ENCODE measurements around the gene RING1. TPM values are rescaled to one million over a fixed set of nuclear protein-coding genes. Genes with fewer than 3 reads are reported as not detected.

Gene RING1
- total RNA-seq, 1 experiment from 2014 or later: 31.0 TPM

DNA sequence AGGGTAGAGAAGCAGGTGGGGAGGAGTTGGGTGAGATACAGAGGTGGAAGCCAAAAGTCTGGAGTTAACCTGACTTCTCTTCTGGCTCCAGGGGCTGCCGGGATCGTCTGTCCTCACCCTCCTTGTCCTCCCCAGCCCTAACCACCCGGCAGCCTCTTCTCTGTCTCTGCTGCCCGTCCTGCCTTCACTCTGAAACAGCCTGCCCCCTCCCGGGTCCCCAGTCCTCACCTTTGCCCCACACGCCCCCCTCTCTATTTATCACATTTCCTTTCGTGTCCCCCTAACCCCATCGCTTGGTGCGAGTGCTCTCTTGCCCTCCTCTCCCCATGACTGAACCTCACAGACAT, 5.7 kb downstream of the RING1 start:
- Histone ChIP-seq H4K20me1 (ENCODE audit: control insufficient read depth, insufficient read depth, insufficient read length) (peaks cover 3% of the 10 kb centered on the region), H2BK5ac (ENCODE audit: insufficient read length, low read length) (no peak overlapping the region), H2AK5ac (ENCODE audit: insufficient read length, low read length) (no peak overlapping the region), H4K91ac (ENCODE audit: insufficient read length, low read depth, low read length) (no peak overlapping the region), H3T11ph (ENCODE audit: low read length) (no peak overlapping the region), H3K23ac (ENCODE audit: insufficient read length, low read depth, low read length) (no peak overlapping the region), H4K5ac (ENCODE audit: insufficient read length, low read depth, low read length) (no peak overlapping the region), H3K79me1 (ENCODE audit: insufficient read depth, low read depth, low read length, poor library complexity, severe bottlenecking) (no peaks in the 10 kb centered on the region), H2BK120ac (ENCODE audit: low read depth, low read length, poor library complexity, severe bottlenecking) (no peak overlapping the region), H2BK15ac (ENCODE audit: low read depth, low read length) (no peak overlapping the region), H3K9ac (ENCODE audit: extremely low read depth, insufficient read length, low read length) (no peak overlapping the region), H3K27me3 (ENCODE audit: insufficient read depth, low read length) (peaks cover 56% of the 10 kb centered on the region), H3K4me1 (ENCODE audit: insufficient read depth, low read length) (no peaks in the 10 kb centered on the region), H2AFZ (ENCODE audit: low read length) (no peak overlapping the region), H2BK12ac (ENCODE audit: insufficient read length, low read depth, low read length) (no peak overlapping the region), H3K56ac (ENCODE audit: insufficient read length, low read depth, low read length) (no peak overlapping the region), H3K4ac (ENCODE audit: low read depth, low read length) (no peak overlapping the region), H3K14ac (ENCODE audit: insufficient read depth, low read length) (no peak overlapping the region), H3K18ac (ENCODE audit: insufficient read length, low read depth, low read length) (no peak overlapping the region), H3K79me2 (ENCODE audit: insufficient read depth, low read length) (no peaks in the 10 kb centered on the region), H4K8ac (replicated peaks; ENCODE audit: insufficient read length, low read depth, low read length) (no peak overlapping the region), H3K23me2 (ENCODE audit: insufficient read length, low read depth, low read length, poor library complexity, severe bottlenecking) (peaks cover 11% of the 10 kb centered on the region), H3K27ac (ENCODE audit: insufficient read length, low read depth, low read length) (no peak overlapping the region), H3K4me2 (ENCODE audit: insufficient read depth, insufficient read length, low read length) (peak overlapping the region; percentile 88), H3K9me3 (ENCODE audit: control insufficient read depth, low read depth, low read length) (no peaks in the 10 kb centered on the region), H2BK20ac (ENCODE audit: low read depth, low read length, poor library complexity, severe bottlenecking) (no peak overlapping the region)
- TF ChIP-seq, protein P1, sequence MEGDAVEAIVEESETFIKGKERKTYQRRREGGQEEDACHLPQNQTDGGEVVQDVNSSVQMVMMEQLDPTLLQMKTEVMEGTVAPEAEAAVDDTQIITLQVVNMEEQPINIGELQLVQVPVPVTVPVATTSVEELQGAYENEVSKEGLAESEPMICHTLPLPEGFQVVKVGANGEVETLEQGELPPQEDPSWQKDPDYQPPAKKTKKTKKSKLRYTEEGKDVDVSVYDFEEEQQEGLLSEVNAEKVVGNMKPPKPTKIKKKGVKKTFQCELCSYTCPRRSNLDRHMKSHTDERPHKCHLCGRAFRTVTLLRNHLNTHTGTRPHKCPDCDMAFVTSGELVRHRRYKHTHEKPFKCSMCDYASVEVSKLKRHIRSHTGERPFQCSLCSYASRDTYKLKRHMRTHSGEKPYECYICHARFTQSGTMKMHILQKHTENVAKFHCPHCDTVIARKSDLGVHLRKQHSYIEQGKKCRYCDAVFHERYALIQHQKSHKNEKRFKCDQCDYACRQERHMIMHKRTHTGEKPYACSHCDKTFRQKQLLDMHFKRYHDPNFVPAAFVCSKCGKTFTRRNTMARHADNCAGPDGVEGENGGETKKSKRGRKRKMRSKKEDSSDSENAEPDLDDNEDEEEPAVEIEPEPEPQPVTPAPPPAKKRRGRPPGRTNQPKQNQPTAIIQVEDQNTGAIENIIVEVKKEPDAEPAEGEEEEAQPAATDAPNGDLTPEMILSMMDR (conservative IDR thresholded peaks at IDR 0.05): no peak
- H3K36me3 Mint-ChIP-seq (ENCODE audit: insufficient read depth in 1 of 3, low read depth in 3 of 3): peaks cover 5 to 24% (median 16%) of the 10 kb centered on the region in 3 experiments; a peak in 6 of 7 replicates
- H3K4me1 Mint-ChIP-seq: peaks cover 34 to 48% of the 10 kb centered on the region in 2 experiments
- H3K27me3 Mint-ChIP-seq (ENCODE audit: low read depth): peaks cover 92% of the 10 kb centered on the region
- H3K9me3 Mint-ChIP-seq: peaks cover 0 to 5% of the 10 kb centered on the region in 2 experiments; a peak in 2 of 5 replicates
- DNase-seq: no peak
- no CpG with 5 or more reads among the region's 9 CpGs for WGBS (ENCODE audit: extremely low coverage, insufficient read length, low lambda C conversion rate)
- no peak overlapping the region; a peak in 1 of 7 replicates for H3K27ac Mint-ChIP-seq
- H3K4me3 Mint-ChIP-seq: peak overlapping the region; percentile 75 to 94
